Glutamatergic neuron (in vitro differentiated cells): ENCODE results near the gene TRIM54. TPM values are rescaled to one million over a fixed set of nuclear protein-coding genes. Genes with fewer than 3 reads are reported as not detected.

Experiments
- DNase-seq: peaks from one replicate; pipeline ENCODE4 v3.0.0; 2022
- H3K27ac Mint-ChIP-seq: one replicate; pipeline ENCODE4 v1.8.0; 2020; ENCODE audit warnings: mild to moderate bottlenecking, mixed read lengths, inconsistent platforms; ENCODE audit not compliant: unreplicated experiment
- H3K27me3 Mint-ChIP-seq: one replicate; pipeline ENCODE4 v1.8.0; 2020; ENCODE audit warnings: mild to moderate bottlenecking, moderate library complexity, mixed read lengths, inconsistent platforms; ENCODE audit not compliant: unreplicated experiment
- H3K36me3 Mint-ChIP-seq: one replicate; pipeline ENCODE4 v1.8.0; 2020; ENCODE audit warnings: mild to moderate bottlenecking, mixed read lengths, inconsistent platforms; ENCODE audit not compliant: unreplicated experiment
- H3K4me1 Mint-ChIP-seq: one replicate; pipeline ENCODE4 v1.8.0; 2020; ENCODE audit warnings: mild to moderate bottlenecking, low read depth, mixed read lengths, inconsistent platforms; ENCODE audit not compliant: unreplicated experiment
- H3K4me3 Mint-ChIP-seq: one replicate; pipeline ENCODE4 v1.8.0; 2020; ENCODE audit warnings: mild to moderate bottlenecking, mixed read lengths, inconsistent platforms; ENCODE audit not compliant: unreplicated experiment
- H3K9me3 Mint-ChIP-seq: one replicate; pipeline ENCODE4 v1.8.0; 2020; ENCODE audit warnings: mild to moderate bottlenecking, moderate library complexity, mixed read lengths, inconsistent platforms; ENCODE audit not compliant: unreplicated experiment
- total RNA-seq: library from RNA; stranded (reverse); fragmentation: NEBNext Ultra II Directional; extraction: Animal tissue kit (Norgen Biotek cat#: 25700); gene quantifications from one replicate; pipeline ENCODE4 v1.2.1, GENCODE V29; 2021; ENCODE audit not compliant: unreplicated experiment
- TF ChIP-seq, protein P1 (sequence below): fragments of 200-600 bp; sonication (generic); IDR thresholded peaks from one replicate; pipeline ENCODE4 v1.5.0; 2021; ENCODE audit not compliant: partially characterized antibody, unreplicated experiment

Gene TRIM54
- total RNA-seq, 1 donor from 2014 or later: 2.0 TPM

DNA sequence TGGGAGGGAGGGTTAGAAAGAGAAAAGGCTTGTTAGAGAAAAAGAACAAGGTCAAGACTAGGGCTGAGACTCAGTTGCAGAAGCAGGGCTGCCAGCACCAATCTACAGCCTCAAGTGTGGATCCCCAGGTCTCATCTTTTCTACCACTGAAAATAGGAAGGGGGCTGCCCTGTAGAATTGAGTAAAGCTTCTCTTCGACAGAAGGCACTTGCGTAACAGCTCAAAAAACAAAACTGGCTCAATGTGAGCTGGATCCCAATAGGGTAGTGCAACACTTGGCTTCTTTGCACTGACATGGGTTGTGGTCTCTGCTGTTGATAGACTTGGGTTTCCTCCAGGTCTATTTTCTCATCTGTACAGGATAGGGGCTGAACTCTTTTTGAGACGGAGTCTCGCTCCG lies 42.5 kb downstream of the TRIM54 start:
- Mint-ChIP-seq H3K9me3 (peaks cover 1% of the 10 kb centered on the region), H3K4me3 (peak overlapping the region; percentile 12), H3K4me1 (no peaks in the 10 kb centered on the region), H3K27ac (no peak overlapping the region), H3K36me3 (peaks cover 6% of the 10 kb centered on the region), H3K27me3 (peaks cover 2% of the 10 kb centered on the region)
- TF ChIP-seq, protein P1, sequence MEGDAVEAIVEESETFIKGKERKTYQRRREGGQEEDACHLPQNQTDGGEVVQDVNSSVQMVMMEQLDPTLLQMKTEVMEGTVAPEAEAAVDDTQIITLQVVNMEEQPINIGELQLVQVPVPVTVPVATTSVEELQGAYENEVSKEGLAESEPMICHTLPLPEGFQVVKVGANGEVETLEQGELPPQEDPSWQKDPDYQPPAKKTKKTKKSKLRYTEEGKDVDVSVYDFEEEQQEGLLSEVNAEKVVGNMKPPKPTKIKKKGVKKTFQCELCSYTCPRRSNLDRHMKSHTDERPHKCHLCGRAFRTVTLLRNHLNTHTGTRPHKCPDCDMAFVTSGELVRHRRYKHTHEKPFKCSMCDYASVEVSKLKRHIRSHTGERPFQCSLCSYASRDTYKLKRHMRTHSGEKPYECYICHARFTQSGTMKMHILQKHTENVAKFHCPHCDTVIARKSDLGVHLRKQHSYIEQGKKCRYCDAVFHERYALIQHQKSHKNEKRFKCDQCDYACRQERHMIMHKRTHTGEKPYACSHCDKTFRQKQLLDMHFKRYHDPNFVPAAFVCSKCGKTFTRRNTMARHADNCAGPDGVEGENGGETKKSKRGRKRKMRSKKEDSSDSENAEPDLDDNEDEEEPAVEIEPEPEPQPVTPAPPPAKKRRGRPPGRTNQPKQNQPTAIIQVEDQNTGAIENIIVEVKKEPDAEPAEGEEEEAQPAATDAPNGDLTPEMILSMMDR: no peak
- DNase-seq: no peak

DNA sequence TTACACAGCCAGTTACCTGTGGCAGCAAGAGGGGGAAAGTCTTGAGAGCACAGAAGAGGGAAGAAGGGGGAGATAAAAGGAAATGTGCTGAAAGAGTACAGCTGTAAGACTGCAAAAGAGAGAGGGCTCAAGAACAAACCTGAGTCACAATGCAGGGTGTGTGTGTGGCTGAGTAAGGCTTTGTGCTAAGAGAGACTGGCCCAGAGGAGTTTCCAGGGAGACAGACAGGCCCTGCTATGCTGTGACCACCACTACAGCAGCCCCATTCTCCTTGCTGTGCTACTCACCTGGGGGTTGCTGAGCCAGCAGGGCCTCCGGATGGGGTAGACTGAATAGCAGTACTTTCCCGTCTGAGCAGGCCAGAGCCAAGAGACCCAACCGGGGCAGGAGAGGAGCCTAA lies 53.1 kb downstream of the TRIM54 start:
- Mint-ChIP-seq H3K4me1 (no peaks in the 10 kb centered on the region), H3K36me3 (no peaks in the 10 kb centered on the region), H3K27ac (no peak overlapping the region), H3K27me3 (no peaks in the 10 kb centered on the region), H3K9me3 (peaks cover 2% of the 10 kb centered on the region), H3K4me3 (no peak overlapping the region)
- TF ChIP-seq, protein P1: no peak
- DNase-seq: no peak

DNA sequence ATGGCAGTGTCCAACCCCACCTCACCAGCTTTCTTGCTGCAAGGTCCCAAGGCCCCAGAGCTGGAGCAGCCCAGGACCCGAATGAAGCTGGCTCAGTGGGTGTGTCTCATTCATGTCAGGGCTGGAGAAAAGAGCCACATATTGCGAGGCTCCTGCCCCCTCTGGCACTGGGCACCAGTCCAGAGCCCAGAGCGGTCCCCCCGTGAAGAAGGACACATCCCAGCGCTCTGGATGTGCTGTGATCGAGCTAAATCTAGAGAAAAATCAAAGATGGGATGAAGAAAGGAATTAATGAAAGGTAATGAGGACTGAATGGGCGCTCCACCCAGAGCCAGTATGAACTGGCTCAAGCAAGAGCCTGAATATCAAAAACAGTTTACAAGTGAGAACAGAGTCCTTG lies 53.9 kb downstream of the TRIM54 start:
- Mint-ChIP-seq H3K4me1 (no peaks in the 10 kb centered on the region), H3K9me3 (peaks cover 2% of the 10 kb centered on the region)

DNA sequence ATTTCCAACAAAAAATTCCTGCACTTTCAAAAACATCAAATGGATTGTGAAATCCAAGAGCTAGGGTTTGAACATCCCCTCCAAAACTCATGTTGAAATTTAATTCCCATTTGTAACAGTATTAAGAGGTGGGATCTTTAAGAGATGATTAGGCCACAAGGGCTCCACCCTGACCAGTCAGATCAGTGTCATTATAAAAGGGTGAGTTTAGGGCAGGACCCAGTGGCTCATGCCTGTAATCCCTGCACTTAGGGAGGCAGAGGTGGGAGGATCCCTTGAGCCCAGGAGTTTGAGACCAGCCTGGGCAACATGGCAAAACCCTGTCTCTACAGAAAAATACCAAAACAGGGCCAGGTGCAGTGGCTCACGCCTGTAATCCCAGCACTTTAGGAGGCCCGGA lies 65.4 kb downstream of the TRIM54 start:
- Mint-ChIP-seq H3K27ac (no peak overlapping the region), H3K4me1 (no peaks in the 10 kb centered on the region), H3K9me3 (peaks cover 6% of the 10 kb centered on the region), H3K27me3 (no peaks in the 10 kb centered on the region), H3K36me3 (no peaks in the 10 kb centered on the region), H3K4me3 (no peak overlapping the region)
- TF ChIP-seq, protein P1: no peak
- no peak for DNase-seq

More for the DNA sequence above, 53.9 kb downstream of the TRIM54 start:
- Mint-ChIP-seq H3K27ac (no peak overlapping the region), H3K27me3 (no peaks in the 10 kb centered on the region), H3K36me3 (no peaks in the 10 kb centered on the region), H3K4me3 (no peak overlapping the region)
- DNase-seq: no peak
- TF ChIP-seq, protein P1: no peak

DNA sequence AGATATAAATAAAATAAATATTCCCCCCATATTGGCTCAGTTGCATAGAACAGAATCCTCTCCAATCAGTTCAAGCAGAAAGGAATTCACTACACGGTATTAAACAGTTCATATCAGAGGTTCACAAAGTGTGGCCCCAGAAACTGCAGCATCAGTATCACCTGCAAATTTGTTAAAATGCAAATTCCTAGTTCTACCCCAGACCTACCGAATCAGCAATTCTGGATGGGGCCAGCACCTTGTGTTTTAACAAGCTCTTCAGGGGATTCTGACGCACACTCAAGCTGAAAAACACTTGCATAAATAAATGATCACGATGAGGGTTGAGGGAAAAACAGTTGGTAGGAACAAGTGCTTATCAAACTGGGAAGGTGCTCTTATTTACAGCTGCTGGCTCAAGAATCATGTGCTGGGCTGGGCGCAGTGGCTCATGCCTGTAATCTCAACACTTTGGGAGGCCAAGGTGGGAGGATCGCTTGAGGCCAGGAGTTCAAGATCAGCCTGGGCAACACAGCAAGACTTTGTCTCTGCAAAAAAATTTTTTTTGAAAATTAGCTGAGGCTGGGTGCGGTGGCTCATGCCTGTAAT lies 68.0 kb downstream of the TRIM54 start:
- Mint-ChIP-seq H3K27me3 (peaks cover 3% of the 10 kb centered on the region), H3K4me3 (no peak overlapping the region), H3K36me3 (no peaks in the 10 kb centered on the region), H3K9me3 (peaks cover 6% of the 10 kb centered on the region), H3K27ac (no peak overlapping the region), H3K4me1 (peaks cover 3% of the 10 kb centered on the region)
- no peak for DNase-seq
- TF ChIP-seq, protein P1: no peak
